HepG2 (cell line): ENCODE data around the gene MILR1. TPM values are rescaled to one million over a fixed set of nuclear protein-coding genes. Genes with fewer than 3 reads are reported as not detected.
A peak's percentile ranks its signal among the peaks of the same experiment; 100 is the strongest.

ENCODE experiments used
- AGO2 ChIP-seq: fragments of 200-400 bp; formaldehyde crosslinking; optimal IDR thresholded peaks from 2 replicates; pipeline ENCODE3; 2017; ENCODE audit warnings: mild to moderate bottlenecking, low read depth, low read length, moderate library complexity
- BRF2 ChIP-seq: sonication (generic); formaldehyde crosslinking; IDR thresholded peaks from 2 replicates; pipeline ENCODE4 v1.8.1; 2022; ENCODE audit warnings: mild to moderate bottlenecking, missing genetic modification reagents
- E2F1 ChIP-seq: sonication (generic); formaldehyde crosslinking; IDR thresholded peaks from 2 replicates; pipeline ENCODE4 v1.5.0; 2020; ENCODE audit warnings: missing genetic modification reagents
- FOSL2 ChIP-seq: sonication (generic); formaldehyde crosslinking; IDR thresholded peaks from 2 replicates; pipeline ENCODE4 v1.4.0; 2020; ENCODE audit warnings: missing genetic modification reagents
- GABPB1 ChIP-seq: IDR thresholded peaks from 2 replicates; pipeline ENCODE4 v1.6.1; 2016; ENCODE audit warnings: mild to moderate bottlenecking, missing genetic modification reagents, moderate library complexity, missing compliant biosample characterization
- GPN1 ChIP-seq: sonication (generic); formaldehyde crosslinking; IDR thresholded peaks from 2 replicates; pipeline ENCODE4 v1.5.1; 2020; ENCODE audit warnings: missing genetic modification reagents, borderline replicate concordance
- HMG20B ChIP-seq: conservative IDR thresholded peaks from 2 replicates; pipeline ENCODE4 v1.6.1; 2016; ENCODE audit warnings: missing genetic modification reagents, missing compliant biosample characterization
- ISL2 ChIP-seq: sonication (generic); formaldehyde crosslinking; IDR thresholded peaks from 2 replicates; pipeline ENCODE4 v1.5.0; 2020; ENCODE audit warnings: missing genetic modification reagents
- KLF15 ChIP-seq: sonication (generic); formaldehyde crosslinking; IDR thresholded peaks from 2 replicates; pipeline ENCODE4 v1.8.1; 2023; ENCODE audit warnings: borderline replicate concordance, mild to moderate bottlenecking, inconsistent platforms, missing genetic modification reagents, mixed read lengths
- MYNN ChIP-seq: sonication (generic); formaldehyde crosslinking; IDR thresholded peaks from 2 replicates; pipeline ENCODE4 v1.4.0; 2020; ENCODE audit warnings: mild to moderate bottlenecking, low read depth, missing genetic modification reagents
- NFE2 ChIP-seq: sonication (generic); formaldehyde crosslinking; IDR thresholded peaks from 2 replicates; pipeline ENCODE4 v1.4.0; 2020; ENCODE audit warnings: missing genetic modification reagents
- POGK ChIP-seq: sonication (generic); formaldehyde crosslinking; conservative IDR thresholded peaks from 2 replicates; pipeline ENCODE4 v1.8.0; 2022; ENCODE audit warnings: mild to moderate bottlenecking, moderate library complexity, missing genetic modification reagents
- POGZ ChIP-seq: sonication (generic); formaldehyde crosslinking; IDR thresholded peaks from 2 replicates; pipeline ENCODE4 v1.4.0; 2020; ENCODE audit warnings: mild to moderate bottlenecking, missing genetic modification reagents
- SIX1 ChIP-seq: sonication (generic); formaldehyde crosslinking; IDR thresholded peaks from 2 replicates; pipeline ENCODE4 v1.4.0; 2020; ENCODE audit warnings: missing genetic modification reagents, borderline replicate concordance
- TBP ChIP-seq: sonication (generic); formaldehyde crosslinking; IDR thresholded peaks from 2 replicates; pipeline ENCODE4 v1.5.0; 2020; ENCODE audit warnings: missing genetic modification reagents
- TFAP4 ChIP-seq: sonication (generic); IDR thresholded peaks from 2 replicates; pipeline ENCODE4 v1.6.1; 2016; ENCODE audit warnings: low read depth, borderline replicate concordance
- ZBTB49 ChIP-seq: sonication (generic); formaldehyde crosslinking; IDR thresholded peaks from 2 replicates; pipeline ENCODE4 v1.4.0; 2020; ENCODE audit warnings: missing genetic modification reagents, borderline replicate concordance
- ZFP36L2 ChIP-seq: sonication (generic); formaldehyde crosslinking; IDR thresholded peaks from 2 replicates; pipeline ENCODE4 v1.4.0; 2020; ENCODE audit warnings: missing genetic modification reagents
- ZNF331 ChIP-seq: sonication (generic); formaldehyde crosslinking; IDR thresholded peaks from 2 replicates; pipeline ENCODE4 v1.4.0; 2020; ENCODE audit warnings: missing genetic modification reagents
- ZNF607 ChIP-seq: sonication (generic); formaldehyde crosslinking; IDR thresholded peaks from 2 replicates; pipeline ENCODE4 v1.5.1; 2020; ENCODE audit warnings: missing genetic modification reagents, mild to moderate bottlenecking, borderline replicate concordance
- ZNF780A ChIP-seq: sonication (generic); formaldehyde crosslinking; IDR thresholded peaks from 2 replicates; pipeline ENCODE4 v1.8.0; 2022; ENCODE audit warnings: mild to moderate bottlenecking, missing genetic modification reagents, moderate library complexity
- polyA plus RNA-seq, 8 experiments: library from polyadenylated mRNA; depleted of rRNA in 3 of 8; stranded (reverse) in 7 of 8; unstranded in 1 of 8; fragments of >200 nt; fragmentation: Illumina TruSeq in 4 of 8; extraction: Trizol in 4 of 8; gene quantifications; 2 replicates each; pipeline versions ENCODE4 v1.2.1 to v1.2.3, GENCODE V29; 2011 to 2016; ENCODE audit warnings: low read depth in 4 of 8, missing spikeins in 1 of 8, mixed read lengths in 1 of 8; ENCODE audit not compliant: insufficient read depth in 1 of 8
- total RNA-seq, 5 experiments: library from RNA; depleted of rRNA; stranded (reverse); fragments of >200 nt; fragmentation: Illumina TruSeq; extraction: Trizol; gene quantifications; 2 replicates each; pipeline ENCODE4 v1.2.3, GENCODE V29; 2016; ENCODE audit warnings: low read depth in 1 of 5

The MILR1 gene
- total and polyA plus RNA-seq, 2 of the 13 experiments (the other 11 are each of a cell fraction or from before 2014, with no cell fraction given), result 0.27 to 1.7 TPM

- TF ChIP-seq TBP (CRISPR knock-in tag), result no peak; the same call in 1 of the 2 replicates
- 0 out of 2 replicates have a peak, but pooled peaks have one; percentile 9 for TF ChIP-seq SIX1
- no peak; the same call in 1 of the 2 replicates for TF ChIP-seq TFAP4
- peak; percentile 80 for TF ChIP-seq KLF15 (CRISPR knock-in tag)
- peak; percentile 37; the same call in 1 of the 2 replicates for TF ChIP-seq FOSL2 (CRISPR knock-in tag)
- peak; percentile 98 for TF ChIP-seq GABPB1 (CRISPR knock-in tag)
- TF ChIP-seq MYNN, result no peak
- TF ChIP-seq POGZ, result peak; percentile 84
- peak; percentile 56; the same call in 1 of the 2 replicates for TF ChIP-seq POGK
- peak; percentile 84 for TF ChIP-seq ZNF607 (CRISPR knock-in tag)
- peak; percentile 63; the same call in 1 of the 2 replicates for TF ChIP-seq ZNF331 (CRISPR knock-in tag)
- TF ChIP-seq AGO2, result peak; percentile 100
- TF ChIP-seq HMG20B (CRISPR knock-in tag), result 0 out of 2 replicates have a peak, but pooled peaks have one; percentile 20
- TF ChIP-seq GPN1 (CRISPR knock-in tag), result peak; percentile 54; the same call in 1 of the 2 replicates
- TF ChIP-seq ZBTB49 (CRISPR knock-in tag), result no peak
- peak; percentile 22; the same call in 1 of the 2 replicates for TF ChIP-seq E2F1 (CRISPR knock-in tag)
- peak; percentile 88; the same call in 1 of the 2 replicates for TF ChIP-seq BRF2
- TF ChIP-seq ZFP36L2 (CRISPR knock-in tag), result peak; percentile 60; the same call in 1 of the 2 replicates
- peak; percentile 84 for TF ChIP-seq ZNF780A (CRISPR knock-in tag)
- TF ChIP-seq NFE2 (CRISPR knock-in tag), result no peak
- peak; percentile 70; the same call in 1 of the 2 replicates for TF ChIP-seq ISL2 (CRISPR knock-in tag)
These were observed 48.1 kb downstream of the MILR1 start, which contains the start of gene POLG2 (continued) for GRCh38 chr17:64496786-64497564.
